Stimulated activated CD8-positive, alpha-beta memory T cell treated with anti-CD3 and anti-CD28 coated beads, Interleukin-12 subunit alpha, Interleukin-12 subunit beta, amount 100 ng/mL, for 24 hours (primary cell): ENCODE data around the gene FBXW7.

Source experiments
- DNase-seq: peaks from one replicate; pipeline ENCODE4 v3.0.0-alpha.2; 2020; ENCODE audit errors: extremely low read depth

Gene FBXW7

GRCh38 chr4:152372444-152372843 is 163.4 kb downstream of the FBXW7 start:
- DNase-seq: no peak

GRCh38 chr4:152369902-152370295 is 166.0 kb downstream of the FBXW7 start:
- no peak for DNase-seq

- DNase-seq: no peak
Measured at GRCh38 chr4:152369203-152369901, 166.5 kb downstream of the FBXW7 start.

- DNase-seq: no peak
Measured at GRCh38 chr4:152368001-152368400, 167.9 kb downstream of the FBXW7 start.

GRCh38 chr4:152364883-152365282 is 171.0 kb downstream of the FBXW7 start:
- DNase-seq: no peak

- no peak for DNase-seq
Measured at GRCh38 chr4:152364383-152364782, 171.5 kb downstream of the FBXW7 start.

- no peak for DNase-seq
Measured at GRCh38 chr4:152363904-152364303, 172.0 kb downstream of the FBXW7 start.

- no peak for DNase-seq
Measured at GRCh38 chr4:152363086-152363485, 172.8 kb downstream of the FBXW7 start.

GRCh38 chr4:152360045-152360410 is 175.9 kb downstream of the FBXW7 start:
- DNase-seq: no peak

- no peak for DNase-seq
Measured at GRCh38 chr4:152359208-152360044, 176.5 kb downstream of the FBXW7 start.

- no peak for DNase-seq
Measured at GRCh38 chr4:152357206-152357605, 178.7 kb downstream of the FBXW7 start.

- no peak for DNase-seq
Measured at GRCh38 chr4:152356428-152357034, 179.4 kb downstream of the FBXW7 start.

- DNase-seq: no peak
Measured at GRCh38 chr4:152352622-152353116, 183.2 kb downstream of the FBXW7 start.

- DNase-seq: no peak
Measured at GRCh38 chr4:152352215-152352614, 183.7 kb downstream of the FBXW7 start.

- no peak for DNase-seq
Measured at GRCh38 chr4:152351080-152351479, 184.8 kb downstream of the FBXW7 start.

- no peak for DNase-seq
Measured at GRCh38 chr4:152348670-152349069, 187.2 kb downstream of the FBXW7 start.

GRCh38 chr4:152346979-152347378 is 188.9 kb downstream of the FBXW7 start:
- DNase-seq: no peak

GRCh38 chr4:152346526-152346925 is 189.4 kb downstream of the FBXW7 start:
- no peak for DNase-seq

GRCh38 chr4:152344001-152344400 is 191.9 kb downstream of the FBXW7 start:
- DNase-seq: no peak

GRCh38 chr4:152342293-152342692 is 193.6 kb downstream of the FBXW7 start:
- no peak for DNase-seq

GRCh38 chr4:152340818-152341217 is 195.1 kb downstream of the FBXW7 start:
- no peak for DNase-seq

- no peak for DNase-seq
Measured at GRCh38 chr4:152339576-152339975, 196.3 kb downstream of the FBXW7 start.

GRCh38 chr4:152334931-152335330 is 201.0 kb downstream of the FBXW7 start:
- DNase-seq: no peak
